Mammary epithelial cell (primary cell): ENCODE results near the gene ALDH4A1.

Source experiments
- CTCF ChIP-seq, 2 donors: IDR thresholded peaks in 1 of 2; conservative IDR thresholded peaks in 1 of 2; 2 replicates each; pipeline ENCODE4 v1.5.1; 2011 to 2012; ENCODE audit warnings: inconsistent platforms in 2 of 2, low read length in 2 of 2, mild to moderate bottlenecking in 2 of 2, control low read depth in 1 of 2, low read depth in 1 of 2; ENCODE audit not compliant: insufficient read depth in 1 of 2; ENCODE audit errors: extremely low read depth in 1 of 2
- EZH2 ChIP-seq: IDR thresholded peaks from 2 replicates; pipeline ENCODE4 v1.6.1; 2012; ENCODE audit warnings: low read length, inconsistent platforms, borderline replicate concordance

GRCh38 chr1:18949686-18950400 is 47.5 kb upstream of the ALDH4A1 start:
- TF ChIP-seq CTCF (conservative IDR thresholded peaks at IDR 0.05 in 1 of 2, IDR thresholded peaks at IDR 0.05 in 1 of 2; ENCODE audit: extremely low read depth in 1 of 2, insufficient read depth in 1 of 2, low read depth in 1 of 2, low read length in 2 of 2) (peak in 1 of 2 donors; percentile 37), EZH2 (no peak)
